Hepatocyte (in vitro differentiated cells): ENCODE measurements around the gene IFI6.

ENCODE experiments used
- EZH2 ChIP-seq: fragments of 200-600 bp; sonication (generic); IDR thresholded peaks from 2 replicates; pipeline ENCODE4 v1.6.1; 2016; ENCODE audit warnings: antibody characterized with exemption, mild to moderate bottlenecking, borderline replicate concordance
- TF ChIP-seq, protein P1 (sequence below): fragments of 200-600 bp; sonication (generic); IDR thresholded peaks from 2 replicates; pipeline ENCODE4 v1.5.1; 2016; ENCODE audit warnings: antibody characterized with exemption, mild to moderate bottlenecking; ENCODE audit not compliant: poor library complexity

- TF ChIP-seq, protein P1, sequence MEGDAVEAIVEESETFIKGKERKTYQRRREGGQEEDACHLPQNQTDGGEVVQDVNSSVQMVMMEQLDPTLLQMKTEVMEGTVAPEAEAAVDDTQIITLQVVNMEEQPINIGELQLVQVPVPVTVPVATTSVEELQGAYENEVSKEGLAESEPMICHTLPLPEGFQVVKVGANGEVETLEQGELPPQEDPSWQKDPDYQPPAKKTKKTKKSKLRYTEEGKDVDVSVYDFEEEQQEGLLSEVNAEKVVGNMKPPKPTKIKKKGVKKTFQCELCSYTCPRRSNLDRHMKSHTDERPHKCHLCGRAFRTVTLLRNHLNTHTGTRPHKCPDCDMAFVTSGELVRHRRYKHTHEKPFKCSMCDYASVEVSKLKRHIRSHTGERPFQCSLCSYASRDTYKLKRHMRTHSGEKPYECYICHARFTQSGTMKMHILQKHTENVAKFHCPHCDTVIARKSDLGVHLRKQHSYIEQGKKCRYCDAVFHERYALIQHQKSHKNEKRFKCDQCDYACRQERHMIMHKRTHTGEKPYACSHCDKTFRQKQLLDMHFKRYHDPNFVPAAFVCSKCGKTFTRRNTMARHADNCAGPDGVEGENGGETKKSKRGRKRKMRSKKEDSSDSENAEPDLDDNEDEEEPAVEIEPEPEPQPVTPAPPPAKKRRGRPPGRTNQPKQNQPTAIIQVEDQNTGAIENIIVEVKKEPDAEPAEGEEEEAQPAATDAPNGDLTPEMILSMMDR, result no peak
- no peak for TF ChIP-seq EZH2
These were observed 38.7 kb downstream of the IFI6 start for GRCh38 chr1:27633298-27633610.
